ENCODE measurements around the gene DCTPP1. TPM values are rescaled to one million over a fixed set of nuclear protein-coding genes. Genes with fewer than 3 reads are reported as not detected.
A peak's percentile ranks its signal among the peaks of the same experiment; 100 is the strongest.

Gene DCTPP1
- total RNA-seq, 6 experiments from 2014 or later, result 24.9 to 37.9 (median 28.5) TPM

DNA sequence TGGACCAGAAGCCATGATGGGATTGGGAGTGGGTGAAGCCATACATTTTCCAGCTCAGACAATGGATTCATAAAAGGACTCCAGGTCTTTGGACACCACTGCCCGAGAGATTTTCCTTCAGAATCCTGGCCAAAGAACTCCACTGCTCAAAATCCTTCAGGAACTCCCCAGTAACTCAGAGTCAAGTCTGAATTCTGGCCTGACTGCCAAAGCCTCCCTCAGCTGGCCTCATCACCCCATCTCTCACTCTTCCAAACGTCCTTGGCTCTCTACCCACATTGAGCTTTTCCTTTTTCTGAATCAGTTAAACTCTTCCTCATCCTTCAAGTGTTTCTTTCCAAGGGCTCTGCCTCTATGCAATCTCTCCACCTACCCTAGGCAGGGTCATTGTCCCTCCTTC lies 46.3 kb downstream of the DCTPP1 start:
- Mint-ChIP-seq H3K9me3 (no peaks in the 10 kb centered on the region), H3K4me1 (ENCODE audit: low read depth) (peaks cover 12% of the 10 kb centered on the region), H3K27ac (no peak overlapping the region), H3K27me3 (ENCODE audit: insufficient read depth) (no peaks in the 10 kb centered on the region), H3K36me3 (ENCODE audit: low read depth) (peaks cover 5% of the 10 kb centered on the region), H3K4me3 (no peak overlapping the region; the same call in 1 of the 2 replicates)
- TF ChIP-seq, protein P1, sequence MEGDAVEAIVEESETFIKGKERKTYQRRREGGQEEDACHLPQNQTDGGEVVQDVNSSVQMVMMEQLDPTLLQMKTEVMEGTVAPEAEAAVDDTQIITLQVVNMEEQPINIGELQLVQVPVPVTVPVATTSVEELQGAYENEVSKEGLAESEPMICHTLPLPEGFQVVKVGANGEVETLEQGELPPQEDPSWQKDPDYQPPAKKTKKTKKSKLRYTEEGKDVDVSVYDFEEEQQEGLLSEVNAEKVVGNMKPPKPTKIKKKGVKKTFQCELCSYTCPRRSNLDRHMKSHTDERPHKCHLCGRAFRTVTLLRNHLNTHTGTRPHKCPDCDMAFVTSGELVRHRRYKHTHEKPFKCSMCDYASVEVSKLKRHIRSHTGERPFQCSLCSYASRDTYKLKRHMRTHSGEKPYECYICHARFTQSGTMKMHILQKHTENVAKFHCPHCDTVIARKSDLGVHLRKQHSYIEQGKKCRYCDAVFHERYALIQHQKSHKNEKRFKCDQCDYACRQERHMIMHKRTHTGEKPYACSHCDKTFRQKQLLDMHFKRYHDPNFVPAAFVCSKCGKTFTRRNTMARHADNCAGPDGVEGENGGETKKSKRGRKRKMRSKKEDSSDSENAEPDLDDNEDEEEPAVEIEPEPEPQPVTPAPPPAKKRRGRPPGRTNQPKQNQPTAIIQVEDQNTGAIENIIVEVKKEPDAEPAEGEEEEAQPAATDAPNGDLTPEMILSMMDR (IDR thresholded peaks at IDR 0.05), result no peak
- no peak for DNase-seq

DNA sequence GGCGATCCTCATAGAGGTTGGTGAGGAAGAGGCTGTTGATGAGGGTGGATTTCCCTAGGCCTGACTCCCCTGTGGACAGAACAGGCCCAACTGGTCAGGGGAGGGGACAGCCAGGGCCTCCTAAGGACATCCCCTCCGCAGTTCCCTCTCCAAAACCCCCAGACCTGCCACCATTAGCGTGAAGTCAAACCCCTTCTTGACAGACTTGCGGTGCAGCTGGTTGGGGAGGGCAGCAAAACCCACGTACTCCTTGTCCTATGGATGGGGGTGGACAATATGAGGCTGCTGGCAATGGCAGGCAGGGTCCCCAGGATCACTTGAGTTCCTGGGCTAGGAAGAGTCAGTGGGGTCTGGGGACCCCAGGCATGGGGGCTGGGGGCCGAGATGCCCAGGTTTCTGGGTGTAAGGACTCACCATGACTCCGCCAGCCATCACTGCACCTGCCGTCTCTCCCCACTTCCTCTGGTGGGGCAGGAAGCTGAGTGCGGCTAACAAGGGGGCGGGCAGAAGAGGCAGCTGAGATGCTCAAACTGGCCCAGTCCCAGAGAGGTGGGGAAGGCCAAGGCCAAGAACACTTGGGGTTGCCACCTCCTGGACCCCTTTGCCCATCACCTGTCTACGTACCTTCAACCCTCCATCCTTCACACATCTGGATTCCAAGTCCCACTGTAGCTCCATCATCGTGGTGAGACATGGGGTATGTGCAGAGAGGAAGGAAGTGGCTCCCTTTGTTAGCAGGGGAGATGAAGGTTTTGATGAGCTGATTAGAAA lies 47.5 kb downstream of the DCTPP1 start, which contains the start of gene SEPTIN1:
Gene SEPTIN1, minus strand, starts transcription at position 451 of the 771 bp plus-strand sequence. Its CDS starts 19 bp downstream, at position 432.
- Mint-ChIP-seq H3K4me3 (no peak within 1 kb of the TSS), H3K4me1 (ENCODE audit: low read depth) (peaks cover 20% of the 10 kb centered on the region), H3K27ac (no peak within 1 kb of the TSS), H3K9me3 (no peaks in the 10 kb centered on the region), H3K36me3 (ENCODE audit: low read depth) (peaks cover 5% of the 10 kb centered on the region), H3K27me3 (ENCODE audit: insufficient read depth) (no peaks in the 10 kb centered on the region; the same call in 1 of the 2 replicates)
- TF ChIP-seq, protein P1 (IDR thresholded peaks at IDR 0.05), result no peak
- no peak for DNase-seq

DNA sequence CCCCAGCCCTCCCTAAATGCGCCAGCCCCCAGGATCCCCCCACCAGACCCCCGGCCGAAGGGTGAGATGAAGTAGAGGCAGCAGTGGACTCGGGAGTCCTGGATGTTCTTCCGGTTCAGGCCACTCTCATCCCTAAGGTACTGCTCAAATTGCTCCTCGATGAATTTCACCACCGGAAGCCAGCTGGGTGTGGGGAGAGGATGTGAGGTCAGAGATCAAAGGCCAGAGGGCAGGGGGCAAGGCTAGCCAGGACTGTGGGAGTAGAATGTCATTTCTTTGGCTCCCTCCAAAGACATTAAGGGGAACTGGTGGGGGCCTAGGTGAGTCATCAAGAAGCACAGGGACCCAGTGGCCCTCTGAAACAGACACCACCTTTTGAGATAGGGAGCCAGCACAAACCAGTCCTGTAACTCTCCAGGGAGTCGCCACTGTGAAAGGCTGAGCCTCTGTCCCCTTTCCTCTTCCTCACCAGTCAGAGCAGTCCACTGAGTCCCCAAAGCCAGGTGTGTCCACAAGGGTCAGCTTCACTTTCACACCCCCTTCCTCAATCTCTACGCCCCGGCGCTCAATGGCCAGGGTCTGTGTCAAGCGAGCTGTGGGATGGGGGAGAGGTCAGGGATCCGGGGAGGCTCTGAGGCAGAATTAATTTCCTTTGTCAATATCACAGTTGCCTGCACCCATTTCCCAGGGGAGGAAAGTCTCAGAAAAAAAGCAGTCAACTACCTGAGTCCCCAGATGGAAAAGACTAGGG lies 48.4 kb downstream of the DCTPP1 start:
- no peak overlapping the region for H3K27ac Mint-ChIP-seq
- DNase-seq, result no peak
- TF ChIP-seq, protein P1 (IDR thresholded peaks at IDR 0.05), result no peak
- H3K4me3 Mint-ChIP-seq, result no peak overlapping the region
- H3K4me1 Mint-ChIP-seq (ENCODE audit: low read depth), result peaks cover 24% of the 10 kb centered on the region
- H3K36me3 Mint-ChIP-seq (ENCODE audit: low read depth), result peaks cover 5% of the 10 kb centered on the region
- H3K9me3 Mint-ChIP-seq, result no peaks in the 10 kb centered on the region
- no peaks in the 10 kb centered on the region; the same call in 1 of the 2 replicates for H3K27me3 Mint-ChIP-seq (ENCODE audit: insufficient read depth)

DNA sequence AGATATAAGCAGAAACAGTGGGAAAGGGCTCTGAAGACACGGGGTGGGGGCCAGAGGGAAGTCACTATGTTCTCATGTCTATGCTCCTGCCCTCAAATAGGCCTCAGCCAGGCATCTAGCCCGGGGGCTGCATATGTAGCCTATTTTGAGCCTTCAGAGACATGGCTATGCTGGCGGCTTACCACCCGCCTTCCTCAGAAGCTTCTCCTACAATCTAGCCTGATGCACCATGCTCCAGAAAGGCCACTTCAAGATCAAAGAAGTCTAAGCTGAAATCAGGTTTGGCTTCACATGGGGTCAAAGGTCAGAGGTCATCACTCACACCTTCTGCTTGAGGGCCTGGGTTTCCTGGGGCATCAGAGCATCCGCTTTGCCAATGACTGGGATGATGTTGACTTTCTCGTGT lies 49.0 kb downstream of the DCTPP1 start:
- no peaks in the 10 kb centered on the region for H3K9me3 Mint-ChIP-seq
- no peak for DNase-seq
- peaks cover 24% of the 10 kb centered on the region for H3K4me1 Mint-ChIP-seq (ENCODE audit: low read depth)
- no peaks in the 10 kb centered on the region; the same call in 1 of the 2 replicates for H3K27me3 Mint-ChIP-seq (ENCODE audit: insufficient read depth)
- H3K4me3 Mint-ChIP-seq, result no peak overlapping the region
- TF ChIP-seq, protein P1 (IDR thresholded peaks at IDR 0.05), result no peak
- no peak overlapping the region for H3K27ac Mint-ChIP-seq
- peaks cover 5% of the 10 kb centered on the region for H3K36me3 Mint-ChIP-seq (ENCODE audit: low read depth)

DNA sequence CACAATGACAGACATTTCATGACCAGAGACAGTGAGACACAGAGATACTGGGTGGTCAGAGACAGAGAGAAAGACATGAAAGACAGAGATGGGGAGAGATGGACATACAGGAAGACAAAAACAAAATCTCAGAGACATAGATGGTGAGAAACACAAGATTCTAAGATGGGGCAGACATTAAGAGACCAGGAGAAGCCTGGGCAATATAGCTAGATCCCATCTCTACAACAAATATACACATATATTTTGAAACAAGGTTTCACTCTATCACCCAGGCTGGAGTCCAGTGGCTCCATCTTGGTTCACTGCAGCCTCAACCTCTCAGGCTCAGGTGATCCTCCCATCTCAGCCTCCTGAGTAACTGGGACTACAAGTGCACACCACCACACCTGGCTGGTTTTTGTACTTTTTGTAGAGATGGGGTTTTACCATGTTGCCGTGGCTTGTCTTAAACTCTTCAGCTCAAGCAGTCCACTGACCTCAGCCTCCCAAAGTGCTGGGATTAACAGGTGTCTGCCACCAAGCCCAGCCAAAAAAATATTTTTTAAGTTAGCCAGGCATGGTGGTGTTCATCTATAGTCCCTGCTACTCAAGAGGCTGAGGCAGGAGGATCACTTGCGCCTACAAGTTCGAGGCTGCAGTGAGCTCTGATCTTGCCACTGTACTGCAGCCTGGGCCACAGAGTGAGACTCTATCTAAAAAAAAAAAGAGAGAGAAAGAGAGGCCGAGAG lies 49.6 kb downstream of the DCTPP1 start:
- no peak for DNase-seq
- Mint-ChIP-seq H3K27me3 (ENCODE audit: insufficient read depth) (no peaks in the 10 kb centered on the region; the same call in 1 of the 2 replicates), H3K4me3 (peak overlapping the region; percentile 97), H3K36me3 (ENCODE audit: low read depth) (peaks cover 5% of the 10 kb centered on the region), H3K4me1 (ENCODE audit: low read depth) (peaks cover 24% of the 10 kb centered on the region), H3K27ac (no peak overlapping the region), H3K9me3 (no peaks in the 10 kb centered on the region)
- TF ChIP-seq, protein P1 (IDR thresholded peaks at IDR 0.05), result no peak
